ENCODE results near the gene NKX2-4. TPM values are rescaled to one million over a fixed set of nuclear protein-coding genes. Genes with fewer than 3 reads are reported as not detected.

Gene NKX2-4
- total and polyA plus RNA-seq, 2 of the 13 experiments (the other 11 are each of a cell fraction or from before 2014, with no cell fraction given): not detected

- no peaks in the 10 kb centered on the region for H3K36me3 ChIP-seq (replicated peaks in 1 of 2; ENCODE audit: control insufficient read depth in 1 of 2, insufficient read depth in 2 of 2, low read length in 2 of 2)
- H2AFZ ChIP-seq (ENCODE audit: low read length): no peak overlapping the region
- intact Hi-C loops (cut with micrococcal nuclease; ENCODE audit: unreplicated experiment): no loop called here
- no peak for DNase-seq (ENCODE audit: low spot score)
- H3K4me1 ChIP-seq (ENCODE audit: insufficient read depth, low read length): no peaks in the 10 kb centered on the region
- H4K20me1 ChIP-seq (ENCODE audit: insufficient read depth, low read length): no peaks in the 10 kb centered on the region
- ChIA-PET POLR2A (no interaction called here), CTCF (ENCODE audit: low intra/inter-chr PET ratio, low total read pairs) (no interaction called here)
- no peak overlapping the region for H3K27ac ChIP-seq (ENCODE audit: extremely low read length, insufficient read depth, low read length)
- in situ Hi-C loops (cut with HindIII; ENCODE audit: extremely low pct_ligation_motif_present, low pct_unique_long_range_greater_than_20kb): no loop called here
- no peaks in the 10 kb centered on the region for H3K79me2 ChIP-seq (ENCODE audit: insufficient read depth, low read length)
- H3K4me3 ChIP-seq (replicated peaks in 1 of 3; ENCODE audit: insufficient read depth in 1 of 3, low read depth in 2 of 3, low read length in 3 of 3): no peak overlapping the region
- H3K9me3 ChIP-seq (ENCODE audit: low read length): no peaks in the 10 kb centered on the region
- BruUV-seq (replicated peaks): no TSS peak
- FAIRE-seq: no peak
- no peak overlapping the region for H3K9ac ChIP-seq (ENCODE audit: insufficient read depth, low read depth, low read length)
- TF ChIP-seq NCOA5 (CRISPR knock-in tag; IDR thresholded peaks at IDR 0.05) (no peak), ZFP62 (CRISPR knock-in tag; IDR thresholded peaks at IDR 0.05) (no peak), ATF5 (CRISPR knock-in tag; IDR thresholded peaks at IDR 0.05; ENCODE audit: low read depth) (no peak), STAT5B (CRISPR knock-in tag; IDR thresholded peaks at IDR 0.05) (no peak), PTBP1 (IDR thresholded peaks at IDR 0.05; ENCODE audit: low read depth, low read length, poor library complexity, severe bottlenecking) (no peak), ZNF598 (CRISPR knock-in tag; IDR thresholded peaks at IDR 0.05; ENCODE audit: borderline replicate concordance) (no peak), ZNF557 (CRISPR knock-in tag; IDR thresholded peaks at IDR 0.05) (no peak), SALL2 (CRISPR knock-in tag; IDR thresholded peaks at IDR 0.05) (no peak), FOXJ3 (CRISPR knock-in tag; IDR thresholded peaks at IDR 0.05; ENCODE audit: borderline replicate concordance) (no peak), ZNF569 (CRISPR knock-in tag; IDR thresholded peaks at IDR 0.05; ENCODE audit: borderline replicate concordance) (no peak), CCAR2 (optimal IDR thresholded peaks at IDR 0.05; ENCODE audit: low read depth, low read length) (no peak), CC2D1A (CRISPR knock-in tag; IDR thresholded peaks at IDR 0.05) (no peak), ZNF740 (CRISPR knock-in tag; IDR thresholded peaks at IDR 0.05) (no peak), KMT2B (CRISPR knock-in tag; IDR thresholded peaks at IDR 0.05) (no peak), NFE2 (CRISPR knock-in tag; IDR thresholded peaks at IDR 0.05) (no peak), FOXO1 (CRISPR knock-in tag; IDR thresholded peaks at IDR 0.05) (no peak), FOXA1 (IDR thresholded peaks at IDR 0.05) (no peak), FOXA1 (CRISPR knock-in tag; IDR thresholded peaks at IDR 0.05) (no peak)
- 95% methylated on average over 116 of the region's 116 CpGs for WGBS (ENCODE audit: low lambda C conversion rate)
- no peak; the same call in 2 of the 3 replicates for ATAC-seq
- H3K27me3 ChIP-seq (ENCODE audit: control insufficient read depth in 1 of 2, insufficient read depth in 2 of 2, low read length in 2 of 2): no peaks in the 10 kb centered on the region
- H3K4me2 ChIP-seq (ENCODE audit: low read depth, low read length): no peak overlapping the region
Observed at GRCh38 chr20:21396599-21397340, 556 bp downstream of the NKX2-4 start.

All from HepG2 (cell line).